NT2/D1 (cell line): ENCODE measurements around the gene TEX12.

ENCODE experiments used
- SUZ12 ChIP-seq: IDR thresholded peaks from 2 replicates; pipeline ENCODE4 v1.6.1; 2011; ENCODE audit not compliant: insufficient read length, insufficient read depth; ENCODE audit errors: extremely low read depth
- YY1 ChIP-seq: IDR thresholded peaks from 2 replicates; pipeline ENCODE4 v1.6.1; 2011; ENCODE audit not compliant: insufficient read length, insufficient read depth
- ZNF274 ChIP-seq: IDR thresholded peaks from 2 replicates; pipeline ENCODE4 v1.6.1; 2011; ENCODE audit warnings: mild to moderate bottlenecking, low read depth, low read length

- TF ChIP-seq ZNF274 (no peak), YY1 (no peak), SUZ12 (no peak)
These were observed 34.4 kb upstream of the TEX12 start for GRCh38 chr11:112132737-112133136.
